ENCODE data around the gene REXO1.

DNA sequence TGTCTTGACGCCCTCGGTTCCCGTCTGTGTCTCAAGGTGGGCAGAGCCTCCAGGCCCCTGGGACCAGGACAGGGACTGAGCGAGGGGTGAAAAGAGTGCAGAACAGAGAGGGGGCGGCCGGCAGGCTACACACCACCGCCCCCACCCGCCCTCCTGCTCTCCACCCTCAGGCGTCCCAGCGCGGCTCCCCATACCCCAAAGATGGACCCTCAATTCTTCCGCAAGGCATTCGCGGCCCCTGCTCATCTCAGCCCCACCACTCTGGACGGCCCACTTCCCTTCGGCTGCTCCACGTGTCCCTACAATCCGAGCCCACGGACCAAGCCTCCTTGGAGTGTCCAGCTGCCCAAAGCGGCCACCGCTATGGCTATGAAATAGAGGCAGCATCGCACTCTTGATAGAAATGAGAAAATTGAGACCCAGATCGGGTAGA, 13.3 kb upstream of the REXO1 start:
- TF ChIP-seq, protein P1, sequence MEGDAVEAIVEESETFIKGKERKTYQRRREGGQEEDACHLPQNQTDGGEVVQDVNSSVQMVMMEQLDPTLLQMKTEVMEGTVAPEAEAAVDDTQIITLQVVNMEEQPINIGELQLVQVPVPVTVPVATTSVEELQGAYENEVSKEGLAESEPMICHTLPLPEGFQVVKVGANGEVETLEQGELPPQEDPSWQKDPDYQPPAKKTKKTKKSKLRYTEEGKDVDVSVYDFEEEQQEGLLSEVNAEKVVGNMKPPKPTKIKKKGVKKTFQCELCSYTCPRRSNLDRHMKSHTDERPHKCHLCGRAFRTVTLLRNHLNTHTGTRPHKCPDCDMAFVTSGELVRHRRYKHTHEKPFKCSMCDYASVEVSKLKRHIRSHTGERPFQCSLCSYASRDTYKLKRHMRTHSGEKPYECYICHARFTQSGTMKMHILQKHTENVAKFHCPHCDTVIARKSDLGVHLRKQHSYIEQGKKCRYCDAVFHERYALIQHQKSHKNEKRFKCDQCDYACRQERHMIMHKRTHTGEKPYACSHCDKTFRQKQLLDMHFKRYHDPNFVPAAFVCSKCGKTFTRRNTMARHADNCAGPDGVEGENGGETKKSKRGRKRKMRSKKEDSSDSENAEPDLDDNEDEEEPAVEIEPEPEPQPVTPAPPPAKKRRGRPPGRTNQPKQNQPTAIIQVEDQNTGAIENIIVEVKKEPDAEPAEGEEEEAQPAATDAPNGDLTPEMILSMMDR (IDR thresholded peaks at IDR 0.05; ENCODE audit: borderline replicate concordance, extremely low read depth, low read length, poor library complexity, severe bottlenecking): no peak
- no peak for TF ChIP-seq EZH2 (IDR thresholded peaks at IDR 0.05; ENCODE audit: borderline replicate concordance, low read depth, low read length, severe bottlenecking)
